Measurements from ENCODE around the gene ASIC4. TPM values are rescaled to one million over a fixed set of nuclear protein-coding genes. Genes with fewer than 3 reads are reported as not detected.

ASIC4 gene
- polyA plus RNA-seq, 1 donor (not counting 4 experiments of a cell fraction or from before 2014, with no cell fraction given), result not detected

DNA sequence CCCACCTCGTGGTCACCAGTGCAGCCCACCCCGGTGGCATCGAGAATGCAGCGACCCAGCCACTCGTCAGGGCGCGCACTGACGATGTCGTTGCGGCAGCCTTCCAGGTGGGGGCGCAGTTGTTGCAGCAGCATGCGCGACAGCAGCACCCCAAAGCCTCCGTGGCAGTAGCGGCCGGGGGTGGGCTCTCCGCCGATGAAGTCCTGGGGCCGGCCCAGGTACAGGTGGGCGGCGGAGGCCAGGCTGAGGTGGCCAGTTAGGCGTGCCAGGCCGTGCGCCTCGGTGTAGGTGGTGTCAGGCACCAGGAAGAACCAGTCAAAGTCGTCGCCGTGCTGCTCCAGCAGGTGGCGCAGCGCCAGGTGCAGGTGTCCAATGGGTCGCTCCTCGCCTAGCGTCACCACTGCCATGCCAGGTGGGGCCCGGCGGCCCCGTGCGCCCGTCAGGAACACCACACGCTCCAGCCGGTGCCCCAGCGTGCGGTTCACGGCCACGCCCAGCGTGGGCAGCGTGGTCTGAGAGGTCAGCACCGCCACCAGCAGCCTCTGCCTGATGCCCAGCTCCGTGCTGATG lies 27.4 kb downstream of the ASIC4 start:
- TF ChIP-seq EZH2 (IDR thresholded peaks at IDR 0.05; ENCODE audit: low read length), result no peak
- TF ChIP-seq, protein P1, sequence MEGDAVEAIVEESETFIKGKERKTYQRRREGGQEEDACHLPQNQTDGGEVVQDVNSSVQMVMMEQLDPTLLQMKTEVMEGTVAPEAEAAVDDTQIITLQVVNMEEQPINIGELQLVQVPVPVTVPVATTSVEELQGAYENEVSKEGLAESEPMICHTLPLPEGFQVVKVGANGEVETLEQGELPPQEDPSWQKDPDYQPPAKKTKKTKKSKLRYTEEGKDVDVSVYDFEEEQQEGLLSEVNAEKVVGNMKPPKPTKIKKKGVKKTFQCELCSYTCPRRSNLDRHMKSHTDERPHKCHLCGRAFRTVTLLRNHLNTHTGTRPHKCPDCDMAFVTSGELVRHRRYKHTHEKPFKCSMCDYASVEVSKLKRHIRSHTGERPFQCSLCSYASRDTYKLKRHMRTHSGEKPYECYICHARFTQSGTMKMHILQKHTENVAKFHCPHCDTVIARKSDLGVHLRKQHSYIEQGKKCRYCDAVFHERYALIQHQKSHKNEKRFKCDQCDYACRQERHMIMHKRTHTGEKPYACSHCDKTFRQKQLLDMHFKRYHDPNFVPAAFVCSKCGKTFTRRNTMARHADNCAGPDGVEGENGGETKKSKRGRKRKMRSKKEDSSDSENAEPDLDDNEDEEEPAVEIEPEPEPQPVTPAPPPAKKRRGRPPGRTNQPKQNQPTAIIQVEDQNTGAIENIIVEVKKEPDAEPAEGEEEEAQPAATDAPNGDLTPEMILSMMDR (optimal IDR thresholded peaks at IDR 0.05 in 1 of 3, IDR thresholded peaks at IDR 0.05 in 1 of 3, conservative IDR thresholded peaks at IDR 0.05 in 1 of 3; ENCODE audit: extremely low read depth in 1 of 3, insufficient read depth in 2 of 3, low read length in 3 of 3), result peak; percentile 84 to 99 (median 89)
- peaks cover 20 to 23% of the 10 kb centered on the region in 2 experiments for H3K36me3 ChIP-seq (ENCODE audit: control insufficient read depth in 2 of 2, extremely low read depth in 1 of 2, insufficient read depth in 2 of 2, low read length in 2 of 2)
- no peaks in the 10 kb centered on the region for H3K9me1 ChIP-seq (ENCODE audit: control insufficient read depth, extremely low read depth, insufficient read depth, low read length)
- H3K4me2 ChIP-seq (ENCODE audit: control insufficient read depth, extremely low read depth, insufficient read depth, low read depth, low read length), result peak overlapping the region; percentile 84
- peaks cover 10% of the 10 kb centered on the region for H4K20me1 ChIP-seq (ENCODE audit: control insufficient read depth, extremely low read depth, insufficient read depth, low read length)
- DNase-seq (ENCODE audit: low read depth, low spot score) (no peak), FAIRE-seq (no peak)
- no peak overlapping the region for H2AFZ ChIP-seq (ENCODE audit: control insufficient read depth, low read length)
- H3K79me2 ChIP-seq (ENCODE audit: control insufficient read depth, insufficient read depth, low read length), result peaks cover 33% of the 10 kb centered on the region
- H3K4me1 ChIP-seq (ENCODE audit: control insufficient read depth, extremely low read depth, insufficient read depth, low read length), result peaks cover 20% of the 10 kb centered on the region
- H3K9ac ChIP-seq (ENCODE audit: control insufficient read depth, extremely low read depth, insufficient read depth, low read length), result peak overlapping the region; percentile 90
- H3K4me3 ChIP-seq (ENCODE audit: control insufficient read depth in 2 of 3, extremely low read depth in 1 of 3, insufficient read depth in 2 of 3, low read depth in 1 of 3, low read length in 3 of 3), result peak overlapping the region; percentile 85 to 97 (median 92)
- dilution Hi-C loops (cut with MboI; ENCODE audit: extremely low pct_ligation_motif_present, low sequenced_read_pairs), result no loop called here
- no peaks in the 10 kb centered on the region for H3K27me3 ChIP-seq (ENCODE audit: control insufficient read depth, extremely low read depth, insufficient read depth, low read length)
- no peaks in the 10 kb centered on the region for H3K9me3 ChIP-seq (ENCODE audit: control insufficient read depth, low read depth, low read length)
- peak overlapping the region; percentile 65 for H3K27ac ChIP-seq (ENCODE audit: control insufficient read depth, insufficient read depth, low read length)

DNA sequence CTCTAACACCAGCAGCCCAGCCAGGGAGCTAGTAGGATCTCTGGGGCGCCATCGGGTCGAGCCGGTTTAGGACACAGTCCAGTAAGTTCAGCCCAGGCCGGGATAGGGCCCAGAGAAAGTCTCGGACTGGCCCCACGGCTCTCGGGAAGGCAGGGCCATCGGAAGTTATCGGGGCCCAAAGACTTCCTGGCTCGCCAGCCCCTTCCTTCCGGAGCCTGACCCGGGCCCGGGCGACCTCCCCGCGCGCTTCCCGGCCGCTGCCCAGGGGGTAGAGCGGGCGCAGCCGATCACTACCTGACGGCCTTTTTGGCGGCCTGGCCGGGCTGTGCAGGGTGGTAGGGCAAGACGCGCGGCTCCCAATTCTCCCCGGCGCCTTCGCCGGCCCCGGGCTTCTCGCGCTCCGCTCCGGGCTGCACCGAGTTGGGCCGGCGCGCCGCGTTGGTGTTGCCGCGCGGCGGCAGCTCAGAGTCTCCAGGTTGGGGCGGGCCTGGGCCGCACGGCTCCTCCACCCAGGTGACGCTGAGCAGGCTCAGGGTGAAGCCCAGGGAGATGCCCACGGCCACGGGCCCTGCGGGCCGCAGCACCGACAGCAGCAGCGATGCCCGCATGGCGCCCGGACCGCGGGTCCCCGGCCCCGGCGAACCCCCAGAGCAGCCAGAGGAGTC lies 28.8 kb downstream of the ASIC4 start:
- dilution Hi-C loops (cut with MboI; ENCODE audit: extremely low pct_ligation_motif_present, low sequenced_read_pairs), result no loop called here
- peaks cover 33% of the 10 kb centered on the region for H3K79me2 ChIP-seq (ENCODE audit: control insufficient read depth, insufficient read depth, low read length)
- H4K20me1 ChIP-seq (ENCODE audit: control insufficient read depth, extremely low read depth, insufficient read depth, low read length), result peaks cover 8% of the 10 kb centered on the region
- H3K27me3 ChIP-seq (ENCODE audit: control insufficient read depth, extremely low read depth, insufficient read depth, low read length), result no peaks in the 10 kb centered on the region
- H3K4me2 ChIP-seq (ENCODE audit: control insufficient read depth, extremely low read depth, insufficient read depth, low read depth, low read length), result peak overlapping the region; percentile 84
- DNase-seq (ENCODE audit: low read depth, low spot score) (no peak), FAIRE-seq (no peak)
- no peak for TF ChIP-seq EZH2 (IDR thresholded peaks at IDR 0.05; ENCODE audit: low read length)
- TF ChIP-seq, protein P1 (optimal IDR thresholded peaks at IDR 0.05 in 1 of 3, IDR thresholded peaks at IDR 0.05 in 1 of 3, conservative IDR thresholded peaks at IDR 0.05 in 1 of 3; ENCODE audit: extremely low read depth in 1 of 3, insufficient read depth in 2 of 3, low read length in 3 of 3), result peak in 1 of 3 experiments; percentile 3
- no peaks in the 10 kb centered on the region for H3K9me3 ChIP-seq (ENCODE audit: control insufficient read depth, low read depth, low read length)
- H2AFZ ChIP-seq (ENCODE audit: control insufficient read depth, low read length), result peak overlapping the region; percentile 54
- peaks cover 11% of the 10 kb centered on the region for H3K4me1 ChIP-seq (ENCODE audit: control insufficient read depth, extremely low read depth, insufficient read depth, low read length)
- peak overlapping the region; percentile 90 for H3K9ac ChIP-seq (ENCODE audit: control insufficient read depth, extremely low read depth, insufficient read depth, low read length)
- H3K36me3 ChIP-seq (ENCODE audit: control insufficient read depth in 2 of 2, extremely low read depth in 1 of 2, insufficient read depth in 2 of 2, low read length in 2 of 2), result peaks cover 20 to 23% of the 10 kb centered on the region in 2 experiments
- peak overlapping the region; percentile 85 to 97 (median 92) for H3K4me3 ChIP-seq (ENCODE audit: control insufficient read depth in 2 of 3, extremely low read depth in 1 of 3, insufficient read depth in 2 of 3, low read depth in 1 of 3, low read length in 3 of 3)
- H3K27ac ChIP-seq (ENCODE audit: control insufficient read depth, insufficient read depth, low read length), result peak overlapping the region; percentile 65
- H3K9me1 ChIP-seq (ENCODE audit: control insufficient read depth, extremely low read depth, insufficient read depth, low read length), result no peaks in the 10 kb centered on the region
